ENCODE measurements around the gene PTOV1. TPM values are rescaled to one million over a fixed set of nuclear protein-coding genes. Genes with fewer than 3 reads are reported as not detected.

The PTOV1 gene
- total and polyA plus RNA-seq, 2 donors = 63.6 to 125 TPM

DNA sequence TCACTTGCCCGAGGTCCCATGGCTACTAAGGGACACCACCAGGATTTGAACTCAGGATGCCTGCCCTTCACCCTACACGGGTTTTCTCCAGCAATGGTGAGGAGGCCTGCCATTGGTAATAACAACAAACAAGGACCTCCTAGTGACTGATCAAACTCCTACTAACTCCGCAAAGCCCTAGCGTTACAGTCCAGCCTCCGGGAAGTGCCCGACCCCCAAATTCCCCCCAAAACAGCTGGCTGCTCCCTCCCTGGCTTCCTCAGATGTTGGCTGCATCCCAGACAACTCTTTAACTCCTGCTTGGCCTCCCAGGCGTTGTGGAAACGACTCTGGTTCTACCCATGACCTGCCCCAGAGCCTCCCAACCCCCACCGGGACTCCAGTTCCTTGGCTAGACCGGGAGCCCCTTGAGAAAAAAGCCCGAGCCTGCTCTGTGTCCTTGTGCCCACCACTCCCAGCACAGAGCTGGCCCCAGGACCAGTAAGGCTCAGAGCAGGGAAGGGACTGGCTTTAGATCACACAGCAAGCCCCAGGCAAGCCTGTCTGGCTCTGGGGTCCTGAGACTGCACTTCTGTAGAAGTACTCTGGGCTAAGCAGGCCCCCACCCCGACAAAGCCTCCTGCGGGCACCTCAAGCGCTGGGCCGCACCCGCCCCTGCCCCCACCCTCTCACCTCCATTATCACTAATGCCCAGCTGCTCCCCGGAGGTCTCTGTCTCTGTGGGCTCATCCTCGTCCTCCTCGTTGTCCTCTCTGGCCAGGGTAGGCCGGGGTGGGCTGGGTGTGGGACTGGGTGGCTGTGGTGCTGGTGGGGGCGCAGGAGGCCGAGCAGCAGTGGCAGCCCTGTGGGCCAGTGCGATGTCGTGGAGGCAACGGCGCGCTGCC is 21.5 kb downstream of the PTOV1 start:
- no peaks in the 10 kb centered on the region for H3K27me3 ChIP-seq (ENCODE audit: control insufficient read depth in 2 of 2, insufficient read depth in 1 of 2, low read length in 1 of 2)
- H3K27ac ChIP-seq (ENCODE audit: low read depth in 1 of 2, low read length in 1 of 2) = no peak overlapping the region
- WGBS = 97% methylated on average over 27 of the region's 27 CpGs
- peaks cover 7 to 14% of the 10 kb centered on the region in 2 donors for H3K36me3 ChIP-seq (ENCODE audit: control insufficient read depth in 2 of 2, insufficient read depth in 2 of 2, low read length in 1 of 2)
- peaks cover 0 to 4% of the 10 kb centered on the region in 2 donors for H3K9me3 ChIP-seq (ENCODE audit: control insufficient read depth in 2 of 2, insufficient read depth in 1 of 2, low read length in 1 of 2)
- DNase-seq (ENCODE audit: low read depth in 6 of 9, low spot score in 9 of 9) = no peak
- H3K4me1 ChIP-seq (ENCODE audit: control insufficient read depth in 2 of 2, insufficient read depth in 2 of 2, low read length in 2 of 2) = peaks cover 18 to 48% of the 10 kb centered on the region in 2 donors
- no peak overlapping the region for H3K4me3 ChIP-seq (ENCODE audit: low read length in 2 of 2)

GRCh38 chr19:49873129-49873521 is 22.2 kb downstream of the PTOV1 start:
- peak overlapping the region in 1 of 2 donors; percentile 9 for H3K27ac ChIP-seq (ENCODE audit: low read depth in 1 of 2, low read length in 1 of 2)
- no peak for DNase-seq (ENCODE audit: low read depth in 6 of 9, low spot score in 9 of 9)
- 98% methylated on average over 29 of the region's 29 CpGs for WGBS
- H3K9me3 ChIP-seq (ENCODE audit: control insufficient read depth in 2 of 2, insufficient read depth in 1 of 2, low read length in 1 of 2) = peaks cover 0 to 6% of the 10 kb centered on the region in 2 donors
- H3K36me3 ChIP-seq (ENCODE audit: control insufficient read depth in 2 of 2, insufficient read depth in 2 of 2, low read length in 1 of 2) = peaks cover 7 to 14% of the 10 kb centered on the region in 2 donors
- no peak overlapping the region for H3K4me3 ChIP-seq (ENCODE audit: low read length in 2 of 2)
- no peaks in the 10 kb centered on the region for H3K27me3 ChIP-seq (ENCODE audit: control insufficient read depth in 2 of 2, insufficient read depth in 1 of 2, low read length in 1 of 2)
- peaks cover 19 to 44% of the 10 kb centered on the region in 2 donors for H3K4me1 ChIP-seq (ENCODE audit: control insufficient read depth in 2 of 2, insufficient read depth in 2 of 2, low read length in 2 of 2)

DNA sequence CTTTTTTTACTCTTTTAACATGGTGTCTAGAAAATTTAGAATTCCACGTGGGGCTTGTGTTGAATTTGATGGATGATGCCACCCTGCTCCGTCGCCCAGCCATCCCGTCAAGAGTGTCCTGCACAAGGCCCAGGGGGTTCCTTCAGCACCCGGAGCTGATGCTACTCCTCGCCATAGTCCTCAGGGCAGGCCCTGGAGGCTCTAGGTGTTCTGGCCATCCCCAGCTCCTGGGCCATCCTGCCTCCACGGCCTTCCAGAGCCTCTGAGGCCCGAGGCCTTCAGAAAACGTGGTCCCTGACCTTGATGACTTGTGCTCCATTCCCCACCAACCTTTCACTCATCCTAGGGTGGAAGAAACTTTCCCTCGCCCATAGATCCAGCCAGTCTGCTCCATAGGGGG is 22.9 kb downstream of the PTOV1 start:
- Histone ChIP-seq H3K4me3 (ENCODE audit: low read length in 2 of 2) (no peak overlapping the region), H3K36me3 (ENCODE audit: control insufficient read depth in 2 of 2, insufficient read depth in 2 of 2, low read length in 1 of 2) (peaks cover 7 to 14% of the 10 kb centered on the region in 2 donors), H3K27me3 (ENCODE audit: control insufficient read depth in 2 of 2, insufficient read depth in 1 of 2, low read length in 1 of 2) (no peaks in the 10 kb centered on the region), H3K27ac (ENCODE audit: low read depth in 1 of 2, low read length in 1 of 2) (no peak overlapping the region), H3K4me1 (ENCODE audit: control insufficient read depth in 2 of 2, insufficient read depth in 2 of 2, low read length in 2 of 2) (peaks cover 16 to 44% of the 10 kb centered on the region in 2 donors), H3K9me3 (ENCODE audit: control insufficient read depth in 2 of 2, insufficient read depth in 1 of 2, low read length in 1 of 2) (peaks cover 0 to 5% of the 10 kb centered on the region in 2 donors)
- DNase-seq (ENCODE audit: low read depth in 6 of 9, low spot score in 9 of 9) = no peak
- 96% methylated on average over 10 of the region's 10 CpGs for WGBS

- H3K9me3 ChIP-seq (ENCODE audit: control insufficient read depth in 2 of 2, insufficient read depth in 1 of 2, low read length in 1 of 2) = peaks cover 0 to 5% of the 10 kb centered on the region in 2 donors
- no peak for DNase-seq (ENCODE audit: low read depth in 6 of 9, low spot score in 9 of 9)
- 97% methylated on average over 11 of the region's 11 CpGs for WGBS
- H3K27ac ChIP-seq (ENCODE audit: low read depth in 1 of 2, low read length in 1 of 2) = no peak overlapping the region
- no peaks in the 10 kb centered on the region for H3K27me3 ChIP-seq (ENCODE audit: control insufficient read depth in 2 of 2, insufficient read depth in 1 of 2, low read length in 1 of 2)
- peaks cover 12 to 43% of the 10 kb centered on the region in 2 donors for H3K4me1 ChIP-seq (ENCODE audit: control insufficient read depth in 2 of 2, insufficient read depth in 2 of 2, low read length in 2 of 2)
- H3K4me3 ChIP-seq (ENCODE audit: low read length in 2 of 2) = no peak overlapping the region
- H3K36me3 ChIP-seq (ENCODE audit: control insufficient read depth in 2 of 2, insufficient read depth in 2 of 2, low read length in 1 of 2) = peaks cover 7 to 20% of the 10 kb centered on the region in 2 donors
Observed at GRCh38 chr19:49874503-49875157, 23.7 kb downstream of the PTOV1 start.

DNA sequence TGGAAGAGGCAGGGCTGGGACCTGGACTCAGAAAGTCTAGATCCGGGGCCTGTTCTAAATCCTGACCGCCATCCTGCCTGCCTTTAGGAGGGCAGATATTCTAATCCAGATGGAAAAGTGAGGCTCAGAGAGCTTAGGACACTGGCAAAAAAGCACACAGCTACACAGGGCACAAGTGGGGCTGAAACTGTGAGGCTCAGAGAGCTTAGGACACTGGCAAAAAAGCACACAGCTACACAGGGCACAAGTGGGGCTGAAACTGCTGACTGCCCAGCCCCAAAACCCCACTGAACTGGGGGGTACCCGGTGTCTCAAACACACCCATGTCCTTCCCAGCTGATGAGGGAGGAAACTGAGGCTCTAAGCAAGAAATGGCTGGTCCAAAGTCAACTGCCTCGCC is 24.2 kb downstream of the PTOV1 start:
- peak overlapping the region in 1 of 2 donors; percentile 74 for H3K4me3 ChIP-seq (ENCODE audit: low read length in 2 of 2)
- H3K9me3 ChIP-seq (ENCODE audit: control insufficient read depth in 2 of 2, insufficient read depth in 1 of 2, low read length in 1 of 2) = peaks cover 0 to 5% of the 10 kb centered on the region in 2 donors
- peaks cover 9 to 25% of the 10 kb centered on the region in 2 donors for H3K36me3 ChIP-seq (ENCODE audit: control insufficient read depth in 2 of 2, insufficient read depth in 2 of 2, low read length in 1 of 2)
- H3K27ac ChIP-seq (ENCODE audit: low read depth in 1 of 2, low read length in 1 of 2) = peak overlapping the region in 1 of 2 donors; percentile 100
- no peaks in the 10 kb centered on the region for H3K27me3 ChIP-seq (ENCODE audit: control insufficient read depth in 2 of 2, insufficient read depth in 1 of 2, low read length in 1 of 2)
- no peak for DNase-seq (ENCODE audit: low read depth in 6 of 9, low spot score in 9 of 9)
- H3K4me1 ChIP-seq (ENCODE audit: control insufficient read depth in 2 of 2, insufficient read depth in 2 of 2, low read length in 2 of 2) = peaks cover 9 to 40% of the 10 kb centered on the region in 2 donors
- 96% methylated on average over 4 of the region's 4 CpGs for WGBS

DNA sequence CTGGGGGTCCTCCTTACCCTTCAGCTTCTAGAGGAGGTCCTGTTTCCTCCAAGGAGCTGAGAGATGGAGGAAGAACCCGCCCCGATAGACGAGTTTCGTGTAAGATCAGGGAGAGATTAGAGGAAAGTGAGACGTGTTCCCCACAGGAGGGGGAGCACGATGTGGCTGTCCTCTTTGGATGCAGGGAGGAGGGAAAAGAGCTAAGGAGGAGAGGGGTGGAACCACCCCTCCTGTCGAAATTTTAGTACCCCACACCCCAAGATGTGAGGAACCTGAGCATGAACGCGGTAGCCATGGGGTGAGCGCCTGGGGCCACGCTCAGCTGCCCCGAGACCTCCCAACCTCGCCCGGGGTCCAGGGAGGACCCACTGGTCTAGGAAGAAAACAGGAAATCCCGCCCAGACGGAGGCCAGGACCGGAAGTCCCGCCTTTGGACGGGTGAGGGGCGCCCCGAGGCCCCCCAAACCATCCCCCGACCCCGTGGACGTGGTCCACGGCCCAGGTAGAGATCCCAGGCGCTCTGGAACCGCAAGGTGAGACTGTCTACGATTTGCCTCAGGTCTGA is 25.0 kb downstream of the PTOV1 start:
- Histone ChIP-seq H3K4me1 (ENCODE audit: control insufficient read depth in 2 of 2, insufficient read depth in 2 of 2, low read length in 2 of 2) (peaks cover 4 to 32% of the 10 kb centered on the region in 2 donors), H3K36me3 (ENCODE audit: control insufficient read depth in 2 of 2, insufficient read depth in 2 of 2, low read length in 1 of 2) (peaks cover 15 to 32% of the 10 kb centered on the region in 2 donors), H3K27ac (ENCODE audit: low read depth in 1 of 2, low read length in 1 of 2) (peak overlapping the region; percentile 97 to 100), H3K27me3 (ENCODE audit: control insufficient read depth in 2 of 2, insufficient read depth in 1 of 2, low read length in 1 of 2) (no peaks in the 10 kb centered on the region), H3K9me3 (ENCODE audit: control insufficient read depth in 2 of 2, insufficient read depth in 1 of 2, low read length in 1 of 2) (peaks cover 0 to 5% of the 10 kb centered on the region in 2 donors), H3K4me3 (ENCODE audit: low read length in 2 of 2) (peak overlapping the region; percentile 74 to 89)
- under 1% methylated on average over 28 of the region's 28 CpGs for WGBS
- peak in 3 of 9 donors; percentile 66 to 82 (median 72) for DNase-seq (ENCODE audit: low read depth in 6 of 9, low spot score in 9 of 9)

DNA sequence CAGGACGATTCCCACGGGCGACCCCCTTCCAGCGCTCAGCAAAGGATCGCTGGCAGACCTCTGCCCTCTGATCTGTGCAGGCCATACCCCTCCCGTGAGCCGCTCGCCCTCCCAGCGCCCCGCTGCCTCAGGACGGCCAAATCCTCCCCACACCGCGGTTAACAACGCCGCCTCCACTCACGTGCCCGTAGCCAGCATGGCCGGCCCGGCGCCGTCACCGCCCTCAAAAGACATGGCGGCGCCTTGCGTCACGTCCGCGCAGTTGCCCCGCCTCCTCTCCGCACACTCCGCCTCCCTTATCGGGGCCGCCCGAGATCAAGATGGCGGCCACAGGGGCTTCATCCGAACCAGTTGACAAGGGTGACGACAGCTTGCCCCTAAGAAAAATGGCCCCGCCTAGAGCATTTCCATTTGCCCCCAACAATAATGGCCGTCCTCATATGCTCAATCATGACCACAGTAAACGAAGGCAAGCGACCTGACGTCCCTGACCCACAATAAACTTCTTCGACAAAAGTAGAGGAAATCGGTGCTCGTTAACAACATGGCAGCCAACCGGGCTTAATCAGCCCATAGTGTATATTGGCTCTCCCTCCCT is 25.6 kb downstream of the PTOV1 start:
- peaks cover 16 to 38% of the 10 kb centered on the region in 2 donors for H3K36me3 ChIP-seq (ENCODE audit: control insufficient read depth in 2 of 2, insufficient read depth in 2 of 2, low read length in 1 of 2)
- H3K4me1 ChIP-seq (ENCODE audit: control insufficient read depth in 2 of 2, insufficient read depth in 2 of 2, low read length in 2 of 2) = peaks cover 4 to 32% of the 10 kb centered on the region in 2 donors
- DNase-seq (ENCODE audit: low read depth in 6 of 9, low spot score in 9 of 9) = peak; percentile 98 to 100 (median 98)
- no peaks in the 10 kb centered on the region for H3K27me3 ChIP-seq (ENCODE audit: control insufficient read depth in 2 of 2, insufficient read depth in 1 of 2, low read length in 1 of 2)
- peak overlapping the region; percentile 99 to 100 for H3K27ac ChIP-seq (ENCODE audit: low read depth in 1 of 2, low read length in 1 of 2)
- peaks cover 0 to 5% of the 10 kb centered on the region in 2 donors for H3K9me3 ChIP-seq (ENCODE audit: control insufficient read depth in 2 of 2, insufficient read depth in 1 of 2, low read length in 1 of 2)
- WGBS = under 1% methylated on average over 46 of the region's 46 CpGs
- peak overlapping the region; percentile 74 to 89 for H3K4me3 ChIP-seq (ENCODE audit: low read length in 2 of 2)

- Histone ChIP-seq H3K27ac (ENCODE audit: low read depth in 1 of 2, low read length in 1 of 2) (peak within 1 kb of the TSS; percentile 99 to 100), H3K4me1 (ENCODE audit: control insufficient read depth in 2 of 2, insufficient read depth in 2 of 2, low read length in 2 of 2) (peaks cover 4 to 28% of the 10 kb centered on the region in 2 donors), H3K36me3 (ENCODE audit: control insufficient read depth in 2 of 2, insufficient read depth in 2 of 2, low read length in 1 of 2) (peaks cover 23 to 42% of the 10 kb centered on the region in 2 donors), H3K4me3 (ENCODE audit: low read length in 2 of 2) (peak within 1 kb of the TSS; percentile 74 to 89), H3K9me3 (ENCODE audit: control insufficient read depth in 2 of 2, insufficient read depth in 1 of 2, low read length in 1 of 2) (peaks cover 0 to 5% of the 10 kb centered on the region in 2 donors), H3K27me3 (ENCODE audit: control insufficient read depth in 2 of 2, insufficient read depth in 1 of 2, low read length in 1 of 2) (no peaks in the 10 kb centered on the region)
- under 1% methylated on average over 61 of the region's 61 CpGs for WGBS
- peak; percentile 99 to 100 (median 100) for DNase-seq (ENCODE audit: low read depth in 6 of 9, low spot score in 9 of 9)
Observed at GRCh38 chr19:49877020-49877878, 26.3 kb downstream of the PTOV1 start, which contains the start of the genes AKT1S1 and TBC1D17. Gene AKT1S1, minus strand, starts transcription at chr19:49877355. Its CDS starts 4,060 bp downstream, at chr19:49873295. Gene TBC1D17, plus strand, starts transcription at chr19:49877702. Its CDS starts 22 bp downstream, at chr19:49877724.

All from thymus (tissue), 11 donors.